MM.1S (cell line): Measurements from ENCODE around the gene NFKBIL1.

Experiments used
- DNase-seq: peaks from one replicate; pipeline ENCODE4 v3.0.0-alpha.2; 2015
- H2AFZ ChIP-seq: fragments of 300-600 bp; sonication (generic); 2 replicates; pipeline ENCODE4 v1.6.0; 2016; ENCODE audit warnings: antibody characterized with exemption, low read length
- H3F3A ChIP-seq: fragments of 300-600 bp; sonication (generic); 2 replicates; pipeline ENCODE4 v1.6.1; 2016; ENCODE audit warnings: mild to moderate bottlenecking, antibody characterized with exemption, low read length, moderate library complexity, mixed read lengths; ENCODE audit not compliant: insufficient read depth
- H3K27ac ChIP-seq: fragments of 300-600 bp; sonication (generic); 2 replicates; pipeline ENCODE4 v1.5.1; 2016; ENCODE audit warnings: mild to moderate bottlenecking, low read length
- H3K27me3 ChIP-seq: fragments of 300-600 bp; sonication (generic); replicated peaks from 2 replicates; pipeline ENCODE4 v1.6.0; 2016; ENCODE audit warnings: low read length; ENCODE audit not compliant: insufficient read depth
- H3K36me3 ChIP-seq: fragments of 300-600 bp; sonication (generic); replicated peaks from 2 replicates; pipeline ENCODE4 v1.6.1; 2016; ENCODE audit warnings: mild to moderate bottlenecking, low read length, mixed read lengths; ENCODE audit not compliant: insufficient read depth
- H3K4me1 ChIP-seq: fragments of 300-600 bp; sonication (generic); 2 replicates; pipeline ENCODE4 v1.6.1; 2016; ENCODE audit warnings: low read length, mixed read lengths
- H3K4me2 ChIP-seq: fragments of 300-600 bp; sonication (generic); 2 replicates; pipeline ENCODE4 v1.6.0; 2016; ENCODE audit warnings: low read depth, low read length
- H3K4me3 ChIP-seq: fragments of 300-600 bp; sonication (generic); 2 replicates; pipeline ENCODE4 v1.5.1; 2016; ENCODE audit warnings: low read length, mixed read lengths
- H3K79me2 ChIP-seq: fragments of 300-600 bp; sonication (generic); 2 replicates; pipeline ENCODE4 v1.6.1; 2016; ENCODE audit warnings: mixed run types, low read length, mixed read lengths
- H3K9ac ChIP-seq: fragments of 300-600 bp; sonication (generic); 2 replicates; pipeline ENCODE4 v1.6.1; 2016; ENCODE audit warnings: low read length, mixed read lengths
- H3K9me2 ChIP-seq: fragments of 300-600 bp; sonication (generic); replicated peaks from 2 replicates; pipeline ENCODE4 v1.6.1; 2016; ENCODE audit warnings: mild to moderate bottlenecking, low read length, mixed read lengths; ENCODE audit not compliant: insufficient read depth
- H3K9me3 ChIP-seq: fragments of 300-600 bp; sonication (generic); replicated peaks from 2 replicates; pipeline ENCODE4 v1.6.1; 2016; ENCODE audit warnings: mild to moderate bottlenecking, low read length, mixed read lengths; ENCODE audit not compliant: insufficient read depth
- H4K20me1 ChIP-seq: fragments of 300-600 bp; sonication (generic); 2 replicates; pipeline ENCODE4 v1.6.1; 2016; ENCODE audit warnings: mild to moderate bottlenecking, low read length, moderate library complexity, mixed read lengths; ENCODE audit not compliant: insufficient read depth
- EZH2 ChIP-seq: fragments of 300-600 bp; sonication (generic); optimal IDR thresholded peaks from 2 replicates; pipeline ENCODE3; 2017; ENCODE audit warnings: low read depth, mild to moderate bottlenecking, antibody characterized with exemption, low read length, mixed read lengths
- EZH2phosphoT487 ChIP-seq: fragments of 300-600 bp; sonication (generic); IDR thresholded peaks from 2 replicates; pipeline ENCODE4 v1.6.1; 2018; ENCODE audit warnings: antibody characterized with exemption, low read length
- TF ChIP-seq, protein P1 (sequence below): fragments of 300-600 bp; sonication (generic); IDR thresholded peaks from 2 replicates; pipeline ENCODE4 v1.5.1; 2016; ENCODE audit warnings: antibody characterized with exemption, low read length, mixed read lengths

NFKBIL1 gene

DNA sequence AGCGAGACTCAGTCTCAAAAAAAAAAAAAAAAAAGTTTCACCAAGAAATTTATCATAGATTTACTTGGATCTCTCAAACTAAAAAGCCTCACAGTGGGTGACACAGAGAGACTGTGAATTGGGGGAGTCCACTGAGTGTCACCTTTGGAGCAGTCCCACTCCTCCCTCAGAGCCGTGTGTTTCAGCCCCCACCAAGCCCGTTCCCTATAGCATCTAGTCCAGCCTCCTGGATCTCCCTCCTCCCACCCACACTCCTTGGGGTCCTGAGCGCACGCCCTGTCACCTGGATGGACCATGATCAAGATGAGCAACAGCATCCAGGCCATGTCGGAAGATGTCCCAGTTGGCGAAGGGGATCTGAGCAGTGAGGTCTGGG, 45.0 kb downstream of the NFKBIL1 start:
- no peak overlapping the region for H3K27ac ChIP-seq
- no peaks in the 10 kb centered on the region for H3F3A ChIP-seq
- H3K36me3 ChIP-seq, result no peaks in the 10 kb centered on the region
- no peaks in the 10 kb centered on the region for H3K9me2 ChIP-seq
- H4K20me1 ChIP-seq, result no peaks in the 10 kb centered on the region
- H2AFZ ChIP-seq, result no peak overlapping the region
- no peaks in the 10 kb centered on the region for H3K9me3 ChIP-seq
- H3K4me3 ChIP-seq, result no peak overlapping the region
- H3K9ac ChIP-seq, result no peak overlapping the region
- no peaks in the 10 kb centered on the region for H3K79me2 ChIP-seq
- H3K4me2 ChIP-seq, result no peak overlapping the region
- no peak for DNase-seq
- H3K4me1 ChIP-seq, result no peaks in the 10 kb centered on the region
- no peak for TF ChIP-seq EZH2phosphoT487
- TF ChIP-seq EZH2, result no peak
- TF ChIP-seq, protein P1, sequence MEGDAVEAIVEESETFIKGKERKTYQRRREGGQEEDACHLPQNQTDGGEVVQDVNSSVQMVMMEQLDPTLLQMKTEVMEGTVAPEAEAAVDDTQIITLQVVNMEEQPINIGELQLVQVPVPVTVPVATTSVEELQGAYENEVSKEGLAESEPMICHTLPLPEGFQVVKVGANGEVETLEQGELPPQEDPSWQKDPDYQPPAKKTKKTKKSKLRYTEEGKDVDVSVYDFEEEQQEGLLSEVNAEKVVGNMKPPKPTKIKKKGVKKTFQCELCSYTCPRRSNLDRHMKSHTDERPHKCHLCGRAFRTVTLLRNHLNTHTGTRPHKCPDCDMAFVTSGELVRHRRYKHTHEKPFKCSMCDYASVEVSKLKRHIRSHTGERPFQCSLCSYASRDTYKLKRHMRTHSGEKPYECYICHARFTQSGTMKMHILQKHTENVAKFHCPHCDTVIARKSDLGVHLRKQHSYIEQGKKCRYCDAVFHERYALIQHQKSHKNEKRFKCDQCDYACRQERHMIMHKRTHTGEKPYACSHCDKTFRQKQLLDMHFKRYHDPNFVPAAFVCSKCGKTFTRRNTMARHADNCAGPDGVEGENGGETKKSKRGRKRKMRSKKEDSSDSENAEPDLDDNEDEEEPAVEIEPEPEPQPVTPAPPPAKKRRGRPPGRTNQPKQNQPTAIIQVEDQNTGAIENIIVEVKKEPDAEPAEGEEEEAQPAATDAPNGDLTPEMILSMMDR, result no peak
- H3K27me3 ChIP-seq, result peaks cover 28% of the 10 kb centered on the region

DNA sequence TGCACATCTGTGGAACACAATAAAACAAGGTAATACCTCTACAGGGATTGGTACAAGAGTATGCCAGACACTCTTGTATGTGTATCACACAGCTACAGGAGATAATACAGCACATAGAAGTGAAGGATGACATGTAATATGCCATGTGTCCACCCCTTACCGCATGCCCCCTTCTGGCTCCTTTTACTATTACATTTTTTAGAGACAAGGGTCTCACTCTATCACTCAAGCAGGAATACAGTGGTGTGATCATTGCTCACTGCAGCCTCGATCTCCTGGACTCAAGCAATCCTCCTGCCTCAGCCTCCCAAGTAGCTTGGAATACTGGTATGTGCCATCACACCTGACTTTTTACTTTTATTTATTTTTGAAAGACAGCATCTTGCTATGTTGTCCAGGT, 49.6 kb downstream of the NFKBIL1 start:
- Histone ChIP-seq H3K27ac (no peak overlapping the region), H3K4me1 (no peaks in the 10 kb centered on the region), H3K9me3 (no peaks in the 10 kb centered on the region), H3F3A (no peaks in the 10 kb centered on the region), H3K79me2 (no peaks in the 10 kb centered on the region), H3K9ac (no peak overlapping the region), H3K9me2 (no peaks in the 10 kb centered on the region), H3K36me3 (no peaks in the 10 kb centered on the region), H3K4me2 (no peak overlapping the region), H4K20me1 (no peaks in the 10 kb centered on the region), H2AFZ (no peak overlapping the region), H3K4me3 (no peak overlapping the region), H3K27me3 (no peaks in the 10 kb centered on the region)
- peak; percentile 30 for DNase-seq
- TF ChIP-seq, protein P1, result peak; percentile 48
- no peak for TF ChIP-seq EZH2
- TF ChIP-seq EZH2phosphoT487, result no peak

DNA sequence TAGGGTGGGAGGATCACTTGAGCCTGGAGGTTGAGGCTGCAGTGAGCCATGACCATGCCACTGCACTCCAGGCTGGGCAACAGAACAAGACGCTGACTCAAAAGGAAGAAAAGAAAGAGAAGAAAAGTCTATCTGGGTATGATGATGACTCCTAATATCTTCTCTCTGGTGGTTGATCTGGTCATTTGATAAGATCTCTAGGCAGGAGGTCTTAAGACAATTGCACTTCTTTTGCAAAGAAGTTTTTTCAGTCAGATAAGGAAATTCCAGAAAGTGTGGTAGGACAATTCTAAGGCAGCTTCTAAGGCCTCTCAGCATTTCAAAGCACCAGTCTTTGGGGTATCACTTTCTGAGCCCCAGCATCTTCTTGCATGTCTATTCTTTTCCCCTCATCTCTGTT, 59.9 kb downstream of the NFKBIL1 start:
- DNase-seq, result no peak
- H3K9ac ChIP-seq, result no peak overlapping the region
- no peaks in the 10 kb centered on the region for H3K27me3 ChIP-seq
- H3K4me1 ChIP-seq, result no peaks in the 10 kb centered on the region
- no peaks in the 10 kb centered on the region for H3K9me3 ChIP-seq
- H2AFZ ChIP-seq, result no peak overlapping the region
- no peaks in the 10 kb centered on the region for H3K9me2 ChIP-seq
- no peaks in the 10 kb centered on the region for H3K79me2 ChIP-seq
- no peak overlapping the region for H3K4me2 ChIP-seq
- no peaks in the 10 kb centered on the region for H3K36me3 ChIP-seq
- no peak overlapping the region for H3K27ac ChIP-seq
- no peak for TF ChIP-seq EZH2phosphoT487
- TF ChIP-seq EZH2, result no peak
- TF ChIP-seq, protein P1, result no peak
- H3K4me3 ChIP-seq, result no peak overlapping the region
- no peaks in the 10 kb centered on the region for H3F3A ChIP-seq
- H4K20me1 ChIP-seq, result no peaks in the 10 kb centered on the region
